K562 (cell line): ENCODE measurements around the gene KLHL24. TPM values are rescaled to one million over a fixed set of nuclear protein-coding genes. Genes with fewer than 3 reads are reported as not detected.

Source experiments
- CBFA2T3 ChIP-seq: fragments of 450-650 bp; IDR thresholded peaks from 2 replicates; pipeline ENCODE4 v1.6.1; 2017
- FOXP1 ChIP-seq: sonication (generic); formaldehyde crosslinking; IDR thresholded peaks from 2 replicates; pipeline ENCODE4 v1.8.0; 2022; ENCODE audit warnings: mild to moderate bottlenecking, missing genetic modification reagents
- LEF1 ChIP-seq: fragments of 450-650 bp; IDR thresholded peaks from 2 replicates; pipeline ENCODE4 v1.6.1; 2016; ENCODE audit warnings: mild to moderate bottlenecking
- MED1 ChIP-seq: sonication (generic); formaldehyde crosslinking; IDR thresholded peaks from 2 replicates; pipeline ENCODE4 v1.8.1; 2023; ENCODE audit warnings: missing genetic modification reagents, borderline replicate concordance
- MTA3 ChIP-seq: fragments of 450-650 bp; formaldehyde crosslinking; IDR thresholded peaks from 2 replicates; pipeline ENCODE4 v1.6.1; 2017; ENCODE audit warnings: mild to moderate bottlenecking, borderline replicate concordance
- NFIC ChIP-seq: fragments of 450-650 bp; IDR thresholded peaks from 2 replicates; pipeline ENCODE4 v1.6.1; 2017; ENCODE audit warnings: mild to moderate bottlenecking, inconsistent platforms
- POLR2AphosphoS2 ChIP-seq: IDR thresholded peaks from 2 replicates; pipeline ENCODE4 v1.6.1; 2012; ENCODE audit warnings: low read length, improper control_type of control experiment
- POLR2B ChIP-seq: fragments of 450-650 bp; IDR thresholded peaks from 2 replicates; pipeline ENCODE4 v1.6.1; 2018; ENCODE audit warnings: low read depth; ENCODE audit not compliant: partially characterized antibody
- RAD51 ChIP-seq: fragments of 450-650 bp; IDR thresholded peaks from 2 replicates; pipeline ENCODE4 v1.7.1; 2016; ENCODE audit warnings: low read depth, mild to moderate bottlenecking, borderline replicate concordance
- RB1 ChIP-seq: fragments of 450-650 bp; IDR thresholded peaks from 2 replicates; pipeline ENCODE4 v1.6.1; 2017; ENCODE audit warnings: low read depth, mild to moderate bottlenecking
- RBFOX2 ChIP-seq: fragments of 200-400 bp; formaldehyde crosslinking; IDR thresholded peaks from 2 replicates; pipeline ENCODE4 v1.6.1; 2017; ENCODE audit warnings: low read depth, mild to moderate bottlenecking, low read length, moderate library complexity
- TAF1 ChIP-seq: IDR thresholded peaks from 2 replicates; pipeline ENCODE4 v1.6.1; 2011; ENCODE audit warnings: mild to moderate bottlenecking, low read length, moderate library complexity; ENCODE audit not compliant: insufficient read depth, control insufficient read depth, severe bottlenecking; ENCODE audit errors: extremely low read depth
- TARDBP ChIP-seq: fragments of 450-650 bp; IDR thresholded peaks from 2 replicates; pipeline ENCODE4 v1.6.1; 2016
- THAP12 ChIP-seq: fragments of 250-450 bp; sonication (Bioruptor Pico); IDR thresholded peaks from 2 replicates; pipeline ENCODE4 v1.9.0; 2021; ENCODE audit warnings: mild to moderate bottlenecking, inconsistent platforms
- ZNF146 ChIP-seq: IDR thresholded peaks from one replicate; pipeline ENCODE4 v1.6.1; 2018; ENCODE audit warnings: missing compliant biosample characterization; ENCODE audit not compliant: unreplicated experiment
- ZNF584 ChIP-seq: fragments of 200-800 bp; sonication (Bioruptor generic); IDR thresholded peaks from 2 replicates; pipeline ENCODE4 v1.6.1; 2016; ENCODE audit warnings: low read depth, mild to moderate bottlenecking, missing genetic modification characterization, missing compliant biosample characterization
- polyA plus RNA-seq, 8 experiments: library from polyadenylated mRNA; depleted of rRNA in 4 of 8; stranded (reverse) in 5 of 8; unstranded in 3 of 8; fragments of >200 nt; fragmentation: Nextera tagmentation in 2 of 8; fragmentation: Illumina TruSeq in 1 of 8; extraction: Ambion mirVana in 2 of 8; extraction: Trizol in 1 of 8; gene quantifications; 2 replicates each; pipeline versions ENCODE4 v1.2.1 to v1.2.3, GENCODE V29; 2011 to 2014; ENCODE audit warnings: inconsistent platforms in 1 of 8, missing spikeins in 1 of 8
- total RNA-seq, 7 experiments: library from RNA; depleted of rRNA in 6 of 7; stranded (reverse); fragments of >200 nt in 6 of 7; fragmentation: Illumina TruSeq in 2 of 7; extraction: Trizol in 2 of 7; gene quantifications; 2 replicates each; pipeline versions ENCODE4 v1.2.1 to v1.2.3, GENCODE V29; 2011 to 2021; ENCODE audit warnings: low replicate concordance in 1 of 7
- TF ChIP-seq, protein P1 (sequence below): conservative IDR thresholded peaks from 2 replicates; pipeline ENCODE4 v1.6.1; 2011; ENCODE audit warnings: low read depth, mild to moderate bottlenecking, low read length; ENCODE audit not compliant: control insufficient read depth
- TF ChIP-seq, protein P2 (sequence below): IDR thresholded peaks from 3 replicates; pipeline ENCODE4 v1.6.1; 2011; ENCODE audit warnings: borderline replicate concordance, mild to moderate bottlenecking; ENCODE audit not compliant: insufficient read length, insufficient read depth
- TF ChIP-seq, protein P3 (sequence below): sonication (generic); formaldehyde crosslinking; IDR thresholded peaks from 2 replicates; pipeline ENCODE4 v1.8.1; 2023; ENCODE audit warnings: mild to moderate bottlenecking, missing genetic modification reagents
- TF ChIP-seq, protein P4 (sequence below): fragments of 250-450 bp; sonication (Bioruptor Pico); IDR thresholded peaks from 2 replicates; pipeline ENCODE4 v1.8.0; 2022; ENCODE audit warnings: inconsistent platforms, mild to moderate bottlenecking, moderate library complexity, borderline replicate concordance

The KLHL24 gene
- total and polyA plus RNA-seq, 9 of the 15 experiments (the other 6 are each of a cell fraction or from before 2014, with no cell fraction given) = 3.3 to 21.2 (median 14.2) TPM

- peak; percentile 53 for TF ChIP-seq TAF1
- 0 out of 2 replicates have a peak, but pooled peaks have one; percentile 25 for TF ChIP-seq NFIC
- no peak for TF ChIP-seq ZNF146 (CRISPR knock-in tag)
- no peak for TF ChIP-seq RAD51
- no peak for TF ChIP-seq MTA3
- 0 out of 2 replicates have a peak, but pooled peaks have one; percentile 47 for TF ChIP-seq TARDBP
- TF ChIP-seq FOXP1 (CRISPR knock-in tag) = peak; percentile 83; the same call in 1 of the 2 replicates
- peak; percentile 38; the same call in 1 of the 2 replicates for TF ChIP-seq THAP12 (CRISPR knock-in tag)
- no peak for TF ChIP-seq LEF1
- TF ChIP-seq, protein P1, sequence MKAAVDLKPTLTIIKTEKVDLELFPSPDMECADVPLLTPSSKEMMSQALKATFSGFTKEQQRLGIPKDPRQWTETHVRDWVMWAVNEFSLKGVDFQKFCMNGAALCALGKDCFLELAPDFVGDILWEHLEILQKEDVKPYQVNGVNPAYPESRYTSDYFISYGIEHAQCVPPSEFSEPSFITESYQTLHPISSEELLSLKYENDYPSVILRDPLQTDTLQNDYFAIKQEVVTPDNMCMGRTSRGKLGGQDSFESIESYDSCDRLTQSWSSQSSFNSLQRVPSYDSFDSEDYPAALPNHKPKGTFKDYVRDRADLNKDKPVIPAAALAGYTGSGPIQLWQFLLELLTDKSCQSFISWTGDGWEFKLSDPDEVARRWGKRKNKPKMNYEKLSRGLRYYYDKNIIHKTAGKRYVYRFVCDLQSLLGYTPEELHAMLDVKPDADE = peak; percentile 22; the same call in 1 of the 2 replicates
- no peak for TF ChIP-seq CBFA2T3
- TF ChIP-seq MED1 = no peak
- TF ChIP-seq RB1 = 0 out of 2 replicates have a peak, but pooled peaks have one; percentile 71
- peak; percentile 82 for TF ChIP-seq RBFOX2
- TF ChIP-seq, protein P2, sequence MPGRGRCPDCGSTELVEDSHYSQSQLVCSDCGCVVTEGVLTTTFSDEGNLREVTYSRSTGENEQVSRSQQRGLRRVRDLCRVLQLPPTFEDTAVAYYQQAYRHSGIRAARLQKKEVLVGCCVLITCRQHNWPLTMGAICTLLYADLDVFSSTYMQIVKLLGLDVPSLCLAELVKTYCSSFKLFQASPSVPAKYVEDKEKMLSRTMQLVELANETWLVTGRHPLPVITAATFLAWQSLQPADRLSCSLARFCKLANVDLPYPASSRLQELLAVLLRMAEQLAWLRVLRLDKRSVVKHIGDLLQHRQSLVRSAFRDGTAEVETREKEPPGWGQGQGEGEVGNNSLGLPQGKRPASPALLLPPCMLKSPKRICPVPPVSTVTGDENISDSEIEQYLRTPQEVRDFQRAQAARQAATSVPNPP = no peak
- no peak for TF ChIP-seq POLR2B
- TF ChIP-seq, protein P3, sequence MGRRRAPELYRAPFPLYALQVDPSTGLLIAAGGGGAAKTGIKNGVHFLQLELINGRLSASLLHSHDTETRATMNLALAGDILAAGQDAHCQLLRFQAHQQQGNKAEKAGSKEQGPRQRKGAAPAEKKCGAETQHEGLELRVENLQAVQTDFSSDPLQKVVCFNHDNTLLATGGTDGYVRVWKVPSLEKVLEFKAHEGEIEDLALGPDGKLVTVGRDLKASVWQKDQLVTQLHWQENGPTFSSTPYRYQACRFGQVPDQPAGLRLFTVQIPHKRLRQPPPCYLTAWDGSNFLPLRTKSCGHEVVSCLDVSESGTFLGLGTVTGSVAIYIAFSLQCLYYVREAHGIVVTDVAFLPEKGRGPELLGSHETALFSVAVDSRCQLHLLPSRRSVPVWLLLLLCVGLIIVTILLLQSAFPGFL (CRISPR knock-in tag) = 0 out of 2 replicates have a peak, but pooled peaks have one; percentile 45
- no peak for TF ChIP-seq POLR2AphosphoS2
- TF ChIP-seq ZNF584 (CRISPR knock-in tag) = peak; percentile 87
- TF ChIP-seq, protein P4, sequence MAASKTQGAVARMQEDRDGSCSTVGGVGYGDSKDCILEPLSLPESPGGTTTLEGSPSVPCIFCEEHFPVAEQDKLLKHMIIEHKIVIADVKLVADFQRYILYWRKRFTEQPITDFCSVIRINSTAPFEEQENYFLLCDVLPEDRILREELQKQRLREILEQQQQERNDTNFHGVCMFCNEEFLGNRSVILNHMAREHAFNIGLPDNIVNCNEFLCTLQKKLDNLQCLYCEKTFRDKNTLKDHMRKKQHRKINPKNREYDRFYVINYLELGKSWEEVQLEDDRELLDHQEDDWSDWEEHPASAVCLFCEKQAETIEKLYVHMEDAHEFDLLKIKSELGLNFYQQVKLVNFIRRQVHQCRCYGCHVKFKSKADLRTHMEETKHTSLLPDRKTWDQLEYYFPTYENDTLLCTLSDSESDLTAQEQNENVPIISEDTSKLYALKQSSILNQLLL = no peak
Measured at GRCh38 chr3:183697610-183698317, 62.3 kb downstream of the KLHL24 start, which contains the start of gene YEATS2 (continued).
